Common myeloid progenitor, CD34-positive (primary cell): ENCODE measurements around the gene CPA3.
A peak's percentile ranks its signal among the peaks of the same experiment; 100 is the strongest.

Experiments used
- CTCF ChIA-PET: fragments of 350-600 bp; sonication (Branson Sonifier 250); formaldehyde crosslinking; loops from one replicate; lab custom pipeline; 2021; ENCODE audit warnings: antibody characterized with exemption; lab: Charles Lee
- POLR2A ChIA-PET: fragments of 350-600 bp; sonication (Branson Sonifier 250); formaldehyde crosslinking; loops from one replicate; lab custom pipeline; 2021; ENCODE audit warnings: antibody characterized with exemption; lab: Charles Lee
- DNase-seq, 3 donors: peaks; one replicate each; pipeline versions ENCODE4 v3.0.0 to v3.0.0-alpha.2; 2013
- H3K27ac ChIP-seq, 2 experiments: 1 replicate in 1 of 2; 2 replicates in 1 of 2; pipeline ENCODE4 v1.7.0; 2013; ENCODE audit warnings: inconsistent platforms in 2 of 2, low read length in 2 of 2, mild to moderate bottlenecking in 2 of 2, low read depth in 1 of 2, moderate library complexity in 1 of 2; ENCODE audit not compliant: severe bottlenecking in 2 of 2, insufficient read depth in 1 of 2, poor library complexity in 1 of 2
- H3K27me3 ChIP-seq, 5 experiments: replicated peaks in 2 of 5; 1 replicate in 3 of 5; 2 replicates in 2 of 5; pipeline versions ENCODE4 v1.6.1 to v1.7.0; 2013; ENCODE audit warnings: low read length in 4 of 5, mild to moderate bottlenecking in 2 of 5, moderate library complexity in 2 of 5, inconsistent platforms in 1 of 5; ENCODE audit not compliant: insufficient read depth in 5 of 5, control insufficient read depth in 4 of 5
- H3K36me3 ChIP-seq, 4 experiments: 1 replicate in 2 of 4; 2 replicates in 2 of 4; pipeline versions ENCODE4 v1.6.1 to v1.7.0; 2013; ENCODE audit warnings: low read length in 3 of 4, control low read depth in 1 of 4, mild to moderate bottlenecking in 1 of 4; ENCODE audit not compliant: control insufficient read depth in 4 of 4, insufficient read depth in 4 of 4
- H3K4me1 ChIP-seq, 4 experiments: 1 replicate in 3 of 4; 2 replicates in 1 of 4; pipeline versions ENCODE4 v1.6.1 to v1.7.1; 2013; ENCODE audit warnings: low read length in 3 of 4, mild to moderate bottlenecking in 3 of 4, control low read depth in 1 of 4, inconsistent platforms in 1 of 4, moderate library complexity in 1 of 4; ENCODE audit not compliant: control insufficient read depth in 4 of 4, insufficient read depth in 4 of 4; ENCODE audit errors: control extremely low read depth in 1 of 4
- H3K4me3 ChIP-seq, 7 experiments: 1 replicate in 4 of 7; 2 replicates in 3 of 7; pipeline versions ENCODE4 v1.5.1 to v1.7.0; 2013; ENCODE audit warnings: mild to moderate bottlenecking in 7 of 7, low read length in 6 of 7, moderate library complexity in 6 of 7, inconsistent platforms in 2 of 7, low read depth in 2 of 7, control low read depth in 1 of 7; ENCODE audit not compliant: insufficient read depth in 4 of 7, control insufficient read depth in 1 of 7; ENCODE audit errors: extremely low read depth in 1 of 7
- H3K9me3 ChIP-seq, 5 experiments: 1 replicate in 4 of 5; 2 replicates in 1 of 5; pipeline versions ENCODE4 v1.6.1 to v1.7.1; 2013; ENCODE audit warnings: low read length in 4 of 5, mild to moderate bottlenecking in 2 of 5, inconsistent platforms in 1 of 5, low read depth in 1 of 5, moderate library complexity in 1 of 5; ENCODE audit not compliant: control insufficient read depth in 4 of 5, insufficient read depth in 2 of 5; ENCODE audit errors: control extremely low read depth in 1 of 5
- WGBS: methylation state at CpG from one replicate; pipeline ENCODE4 v1.1.5; 2013; ENCODE audit not compliant: insufficient coverage; 5-methylcytosine and 5-hydroxymethylcytosine counted together

Gene CPA3

DNA sequence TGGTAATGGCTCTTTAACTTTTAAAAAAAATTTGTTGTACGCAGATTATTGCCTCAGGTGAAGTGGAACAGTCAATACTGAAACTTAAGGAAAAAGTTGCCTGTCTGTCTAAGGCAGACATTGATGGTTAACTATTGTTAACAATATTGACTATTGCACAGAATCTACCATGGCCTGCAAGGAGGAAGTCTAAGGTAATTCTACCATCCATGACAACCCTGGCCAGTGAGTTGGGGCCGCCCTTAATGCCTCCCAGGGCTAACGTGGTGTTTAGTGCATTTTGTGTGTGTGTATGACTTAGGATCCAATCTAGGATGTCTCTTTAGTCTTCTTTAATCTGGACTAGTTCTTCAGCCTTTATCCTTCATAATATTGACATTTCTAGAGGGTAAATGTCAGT is 39.6 kb upstream of the CPA3 start:
- Histone ChIP-seq H3K4me3 (no peak overlapping the region), H3K9me3 (peaks cover 0 to 2% (median 0%) of the 10 kb centered on the region in 5 experiments), H3K27ac (no peak overlapping the region), H3K27me3 (no peaks in the 10 kb centered on the region), H3K4me1 (peaks cover 0 to 11% (median 9%) of the 10 kb centered on the region in 4 experiments), H3K36me3 (no peaks in the 10 kb centered on the region)
- ChIA-PET CTCF (no interaction called here), POLR2A (no interaction called here)
- DNase-seq = no peak
- WGBS = no CpG with 5 or more reads among the region's 3 CpGs

DNA sequence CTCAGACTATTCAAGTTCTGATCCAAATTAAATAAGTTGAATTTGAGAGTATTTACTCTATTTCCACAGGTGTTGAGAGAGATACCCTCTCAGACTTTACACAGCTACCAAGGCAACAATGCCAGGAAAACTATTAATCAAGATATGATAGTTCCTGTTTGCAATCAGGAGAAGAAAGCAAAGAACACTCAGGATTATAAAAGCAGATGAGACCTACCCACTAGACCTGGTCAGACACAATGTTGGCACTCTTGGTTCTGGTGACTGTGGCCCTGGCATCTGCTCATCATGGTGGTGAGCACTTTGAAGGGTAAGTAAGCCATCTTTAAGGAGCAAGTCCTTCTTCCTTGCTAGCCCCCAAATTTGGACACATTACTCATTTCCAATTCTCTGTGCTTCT is 37.5 kb upstream of the CPA3 start, which contains the start of gene CPB1:
TSS of gene CPB1 (plus strand) at position 227 of the 400 bp plus-strand sequence. CDS start at position 240, 13 bp downstream.
- no peaks in the 10 kb centered on the region for H3K36me3 ChIP-seq
- H3K9me3 ChIP-seq = no peaks in the 10 kb centered on the region
- H3K4me1 ChIP-seq = peaks cover 0 to 11% (median 9%) of the 10 kb centered on the region in 4 experiments
- no peak within 1 kb of the TSS for H3K4me3 ChIP-seq
- ChIA-PET CTCF (no interaction called here), POLR2A (no interaction called here)
- H3K27me3 ChIP-seq = no peaks in the 10 kb centered on the region
- DNase-seq = no peak
- no peak within 1 kb of the TSS for H3K27ac ChIP-seq

DNA sequence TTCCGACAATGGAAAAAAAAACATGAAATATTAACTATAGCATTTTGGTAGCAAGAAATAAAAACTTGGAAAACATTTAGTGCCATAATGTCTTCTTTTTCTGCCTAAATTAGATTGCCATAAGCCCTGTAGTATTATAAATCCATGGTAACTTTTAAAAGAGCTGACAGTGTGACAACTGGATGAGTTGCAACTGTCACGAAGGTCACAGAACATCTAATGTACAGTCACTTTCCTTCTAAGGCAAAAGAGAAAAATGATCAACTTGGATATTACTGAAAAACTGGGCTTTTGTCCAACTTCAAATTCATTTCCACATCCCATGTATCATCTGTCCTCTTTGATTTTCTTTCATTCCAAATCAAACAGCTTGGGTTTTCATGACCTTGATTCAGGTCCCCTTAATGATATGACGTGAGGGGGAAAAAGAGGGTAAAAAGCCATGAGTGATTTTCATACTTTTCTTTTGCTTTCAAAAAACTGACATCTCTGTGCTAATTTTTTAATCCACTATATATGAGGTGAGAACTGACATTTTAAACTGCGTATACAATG is 36.9 kb upstream of the CPA3 start:
- H3K4me1 ChIP-seq = peaks cover 0 to 11% (median 9%) of the 10 kb centered on the region in 4 experiments
- H3K27ac ChIP-seq = no peak overlapping the region
- no peaks in the 10 kb centered on the region for H3K9me3 ChIP-seq
- ChIA-PET POLR2A (interaction anchor here (0.6 kb wide), 1 partner anchor 88 kb away, joined by 3 read pairs; no protein-coding TSS in a partner anchor), CTCF (interaction anchor here (1.3 to 1.9 kb wide), 2 partner anchors 9 to 34 kb away, joined by 3 to 5 read pairs; no protein-coding TSS in a partner anchor)
- WGBS = 80% methylated on average over 1 of the region's 4 CpGs
- no peak overlapping the region for H3K4me3 ChIP-seq
- H3K36me3 ChIP-seq = no peaks in the 10 kb centered on the region
- DNase-seq = no peak
- no peaks in the 10 kb centered on the region for H3K27me3 ChIP-seq

DNA sequence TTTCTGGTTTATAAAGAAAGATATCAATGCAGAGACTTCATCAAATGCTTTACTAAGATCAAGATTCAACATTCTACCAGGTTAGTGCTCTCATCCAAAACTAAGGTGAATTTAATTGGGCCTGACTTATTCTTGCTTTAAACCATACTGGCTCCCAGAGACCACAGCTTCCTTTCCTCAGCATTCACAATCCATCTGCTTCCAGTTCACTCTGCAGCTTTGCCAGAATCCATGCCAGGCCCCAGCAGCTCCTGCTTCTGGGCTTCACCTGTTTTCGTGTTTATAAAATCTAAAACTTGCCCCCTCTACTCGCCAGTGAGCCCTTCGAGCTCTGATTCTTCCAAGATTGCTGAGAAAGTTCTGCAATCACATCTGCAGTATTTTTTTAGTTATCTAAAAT is 35.2 kb upstream of the CPA3 start:
- 89% methylated on average over 3 of the region's 3 CpGs for WGBS
- H3K4me1 ChIP-seq = peaks cover 0 to 11% (median 9%) of the 10 kb centered on the region in 4 experiments
- H3K4me3 ChIP-seq = no peak overlapping the region
- no peak overlapping the region for H3K27ac ChIP-seq
- ChIA-PET POLR2A (no interaction called here), CTCF (interaction anchor here (0.6 to 1.3 kb wide), 2 partner anchors 32 to 125 kb away, joined by 3 read pairs; no protein-coding TSS in a partner anchor)
- DNase-seq = no peak
- H3K36me3 ChIP-seq = no peaks in the 10 kb centered on the region
- H3K9me3 ChIP-seq = no peaks in the 10 kb centered on the region
- no peaks in the 10 kb centered on the region for H3K27me3 ChIP-seq

DNA sequence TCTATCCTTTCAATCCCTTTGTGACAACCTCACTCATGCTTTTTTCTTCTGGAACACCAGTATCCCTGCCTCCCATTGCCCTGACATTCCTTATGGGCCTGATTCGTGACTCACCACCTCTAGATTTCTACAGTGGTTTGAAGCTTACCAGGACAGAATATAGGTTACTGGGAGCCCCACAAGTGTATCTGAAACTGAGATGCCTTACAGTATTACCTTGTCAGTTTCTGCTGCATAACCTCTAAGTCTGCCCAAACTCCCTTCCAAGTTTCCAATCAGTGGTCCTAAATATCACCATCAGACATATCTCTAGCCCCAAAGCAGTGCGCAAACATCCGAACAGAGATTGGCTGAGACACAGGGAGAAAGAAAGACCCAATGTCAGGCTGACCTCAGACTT is 31.9 kb upstream of the CPA3 start:
- Histone ChIP-seq H3K27ac (no peak overlapping the region), H3K27me3 (no peaks in the 10 kb centered on the region), H3K36me3 (no peaks in the 10 kb centered on the region), H3K9me3 (no peaks in the 10 kb centered on the region), H3K4me3 (no peak overlapping the region), H3K4me1 (peaks cover 0 to 9% (median 3%) of the 10 kb centered on the region in 4 experiments)
- no peak for DNase-seq
- WGBS = 90% methylated on average over 1 of the region's 3 CpGs
- CTCF ChIA-PET = no interaction called here
- POLR2A ChIA-PET = no interaction called here

DNA sequence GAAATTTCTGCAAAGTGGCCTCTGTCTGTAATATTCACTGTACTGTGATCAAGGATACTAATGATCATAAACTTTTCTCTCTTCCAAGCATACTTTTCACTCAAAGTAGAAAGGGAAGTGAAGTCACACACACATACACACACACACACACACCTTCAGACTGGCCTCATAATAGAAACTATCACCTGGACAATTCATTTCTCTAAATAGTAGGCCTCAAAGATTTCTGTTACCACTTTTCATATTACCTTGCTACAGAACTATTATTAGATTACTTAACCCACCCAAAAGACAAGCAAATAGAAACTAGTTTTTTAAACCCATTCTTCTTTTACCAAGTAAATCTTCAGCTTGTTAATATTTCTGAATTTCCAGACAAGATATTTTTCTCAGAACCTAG is 25.3 kb upstream of the CPA3 start:
- CTCF ChIA-PET = no interaction called here

DNA sequence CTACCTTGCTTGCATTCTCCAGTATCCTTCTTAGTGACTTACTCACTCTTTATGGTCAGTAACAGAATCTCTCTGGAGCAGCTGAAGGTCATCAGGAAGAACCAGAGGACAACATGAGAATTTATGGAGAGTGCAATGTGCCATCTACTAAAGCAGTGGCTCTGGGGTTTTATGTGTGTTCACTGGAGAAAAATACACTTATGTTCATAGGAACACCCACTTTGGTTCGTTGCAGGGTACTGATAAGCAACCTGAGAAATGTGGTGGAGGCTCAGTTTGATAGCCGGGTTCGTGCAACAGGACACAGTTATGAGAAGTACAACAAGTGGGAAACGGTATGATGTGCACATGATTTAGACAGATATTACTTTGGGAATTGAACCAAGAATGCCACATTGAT is 24.6 kb upstream of the CPA3 start:
- peak; percentile 31 to 78 (median 60) for DNase-seq
- no peaks in the 10 kb centered on the region for H3K9me3 ChIP-seq
- 90% methylated on average over 4 of the region's 4 CpGs for WGBS
- no peaks in the 10 kb centered on the region for H3K36me3 ChIP-seq
- ChIA-PET POLR2A (no interaction called here), CTCF (no interaction called here)
- H3K27me3 ChIP-seq = no peaks in the 10 kb centered on the region
- H3K4me1 ChIP-seq = no peaks in the 10 kb centered on the region
- H3K27ac ChIP-seq = no peak overlapping the region
- no peak overlapping the region for H3K4me3 ChIP-seq

More for the DNA sequence above, 25.3 kb upstream of the CPA3 start:
- no peaks in the 10 kb centered on the region for H3K36me3 ChIP-seq
- no peak for DNase-seq
- no peak overlapping the region for H3K4me3 ChIP-seq
- H3K27me3 ChIP-seq = no peaks in the 10 kb centered on the region
- POLR2A ChIA-PET = no interaction called here
- no peaks in the 10 kb centered on the region for H3K9me3 ChIP-seq
- no peaks in the 10 kb centered on the region for H3K4me1 ChIP-seq
- H3K27ac ChIP-seq = no peak overlapping the region
